Osteocyte (in vitro differentiated cells): ENCODE measurements around the gene FOXK1. TPM values are rescaled to one million over a fixed set of nuclear protein-coding genes. Genes with fewer than 3 reads are reported as not detected.

Source experiments
- DNase-seq: peaks from one replicate; pipeline ENCODE4 v3.0.0; 2021; ENCODE audit warnings: mixed read lengths; ENCODE audit not compliant: unreplicated experiment; ENCODE audit errors: extremely low spot score
- H3K27ac Mint-ChIP-seq: one replicate; pipeline ENCODE4 v1.8.0; 2021; ENCODE audit warnings: mild to moderate bottlenecking, mixed read lengths; ENCODE audit not compliant: unreplicated experiment
- H3K27me3 Mint-ChIP-seq: one replicate; pipeline ENCODE4 v1.8.0; 2021; ENCODE audit warnings: mixed read lengths; ENCODE audit not compliant: unreplicated experiment
- H3K36me3 Mint-ChIP-seq: one replicate; pipeline ENCODE4 v1.8.0; 2021; ENCODE audit warnings: mixed read lengths; ENCODE audit not compliant: unreplicated experiment
- H3K4me1 Mint-ChIP-seq: one replicate; pipeline ENCODE4 v1.8.0; 2021; ENCODE audit warnings: mixed read lengths; ENCODE audit not compliant: unreplicated experiment
- H3K4me3 Mint-ChIP-seq: one replicate; pipeline ENCODE4 v1.8.0; 2021; ENCODE audit warnings: mild to moderate bottlenecking, moderate library complexity, mixed read lengths; ENCODE audit not compliant: unreplicated experiment
- H3K9me3 Mint-ChIP-seq: one replicate; pipeline ENCODE4 v1.8.0; 2021; ENCODE audit warnings: mixed read lengths; ENCODE audit not compliant: unreplicated experiment
- CTCF ChIP-seq: fragments of 200-600 bp; sonication (generic); IDR thresholded peaks from 2 replicates; pipeline ENCODE4 v1.5.0; 2021; ENCODE audit warnings: antibody characterized with exemption, mild to moderate bottlenecking, moderate library complexity
- total RNA-seq: library from RNA; stranded (reverse); gene quantifications from 2 replicates; pipeline ENCODE4 v1.2.1, GENCODE V29; 2021

FOXK1 gene
- total RNA-seq, 1 donor from 2014 or later: 56.2 TPM

GRCh38 chr7:4747013-4747412 is 64.9 kb downstream of the FOXK1 start:
- Mint-ChIP-seq H3K27me3 (no peaks in the 10 kb centered on the region), H3K4me1 (peaks cover 56% of the 10 kb centered on the region), H3K4me3 (no peak overlapping the region), H3K27ac (peak overlapping the region; percentile 98), H3K9me3 (no peaks in the 10 kb centered on the region), H3K36me3 (peaks cover 24% of the 10 kb centered on the region)
- TF ChIP-seq CTCF: no peak
- DNase-seq: no peak

- DNase-seq: no peak
- Mint-ChIP-seq H3K27me3 (no peaks in the 10 kb centered on the region), H3K36me3 (peaks cover 22% of the 10 kb centered on the region), H3K9me3 (no peaks in the 10 kb centered on the region), H3K27ac (peak overlapping the region; percentile 98), H3K4me1 (peaks cover 56% of the 10 kb centered on the region), H3K4me3 (no peak overlapping the region)
- no peak for TF ChIP-seq CTCF
Observed at GRCh38 chr7:4747746-4748145, 65.7 kb downstream of the FOXK1 start.

GRCh38 chr7:4748231-4748681 is 66.2 kb downstream of the FOXK1 start:
- Mint-ChIP-seq H3K4me3 (no peak overlapping the region), H3K36me3 (peaks cover 21% of the 10 kb centered on the region), H3K9me3 (no peaks in the 10 kb centered on the region), H3K4me1 (peaks cover 51% of the 10 kb centered on the region), H3K27me3 (no peaks in the 10 kb centered on the region), H3K27ac (peak overlapping the region; percentile 98)
- DNase-seq: no peak
- no peak for TF ChIP-seq CTCF

GRCh38 chr7:4749363-4749762 is 67.3 kb downstream of the FOXK1 start:
- Mint-ChIP-seq H3K27ac (peak overlapping the region; percentile 98), H3K4me1 (peaks cover 40% of the 10 kb centered on the region), H3K9me3 (no peaks in the 10 kb centered on the region), H3K27me3 (no peaks in the 10 kb centered on the region), H3K36me3 (peaks cover 19% of the 10 kb centered on the region), H3K4me3 (no peak overlapping the region)
- no peak for DNase-seq
- no peak for TF ChIP-seq CTCF

GRCh38 chr7:4749798-4750197 is 67.7 kb downstream of the FOXK1 start:
- peaks cover 35% of the 10 kb centered on the region for H3K4me1 Mint-ChIP-seq
- H3K27me3 Mint-ChIP-seq: no peaks in the 10 kb centered on the region
- H3K9me3 Mint-ChIP-seq: no peaks in the 10 kb centered on the region
- H3K27ac Mint-ChIP-seq: no peak overlapping the region
- DNase-seq: no peak
- TF ChIP-seq CTCF: no peak
- H3K36me3 Mint-ChIP-seq: peaks cover 21% of the 10 kb centered on the region
- H3K4me3 Mint-ChIP-seq: no peak overlapping the region
